ENCODE measurements around the gene EVI5L.

DNA sequence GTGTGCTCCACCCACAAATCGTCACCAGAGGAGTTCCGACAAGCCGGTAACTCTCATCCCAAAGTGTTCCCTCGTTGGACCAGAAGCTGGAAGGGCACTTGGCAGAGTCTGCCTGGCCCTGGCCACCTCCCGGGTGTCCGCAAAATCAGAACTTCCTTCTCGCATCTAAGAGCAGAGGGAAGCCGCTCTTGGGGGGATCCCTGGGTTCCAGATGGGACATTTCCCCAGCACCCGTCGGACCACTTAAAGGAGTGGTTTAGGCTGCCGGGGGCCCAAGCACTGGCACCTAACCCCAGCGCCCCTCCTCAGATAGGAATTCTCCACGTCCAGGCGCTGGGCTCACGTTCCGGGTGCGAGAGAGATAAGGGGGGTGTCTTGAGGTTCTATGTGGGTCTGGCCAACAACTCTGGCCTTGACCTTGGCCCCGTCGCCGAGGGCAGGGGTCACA, 72.8 kb downstream of the EVI5L start:
- TF ChIP-seq, protein P1, sequence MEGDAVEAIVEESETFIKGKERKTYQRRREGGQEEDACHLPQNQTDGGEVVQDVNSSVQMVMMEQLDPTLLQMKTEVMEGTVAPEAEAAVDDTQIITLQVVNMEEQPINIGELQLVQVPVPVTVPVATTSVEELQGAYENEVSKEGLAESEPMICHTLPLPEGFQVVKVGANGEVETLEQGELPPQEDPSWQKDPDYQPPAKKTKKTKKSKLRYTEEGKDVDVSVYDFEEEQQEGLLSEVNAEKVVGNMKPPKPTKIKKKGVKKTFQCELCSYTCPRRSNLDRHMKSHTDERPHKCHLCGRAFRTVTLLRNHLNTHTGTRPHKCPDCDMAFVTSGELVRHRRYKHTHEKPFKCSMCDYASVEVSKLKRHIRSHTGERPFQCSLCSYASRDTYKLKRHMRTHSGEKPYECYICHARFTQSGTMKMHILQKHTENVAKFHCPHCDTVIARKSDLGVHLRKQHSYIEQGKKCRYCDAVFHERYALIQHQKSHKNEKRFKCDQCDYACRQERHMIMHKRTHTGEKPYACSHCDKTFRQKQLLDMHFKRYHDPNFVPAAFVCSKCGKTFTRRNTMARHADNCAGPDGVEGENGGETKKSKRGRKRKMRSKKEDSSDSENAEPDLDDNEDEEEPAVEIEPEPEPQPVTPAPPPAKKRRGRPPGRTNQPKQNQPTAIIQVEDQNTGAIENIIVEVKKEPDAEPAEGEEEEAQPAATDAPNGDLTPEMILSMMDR (IDR thresholded peaks at IDR 0.05): no peak
- TF ChIP-seq POLR2A (IDR thresholded peaks at IDR 0.05): no peak
